HepG2 (cell line): Measurements from ENCODE around the gene CTNNA3. TPM values are rescaled to one million over a fixed set of nuclear protein-coding genes. Genes with fewer than 3 reads are reported as not detected.
A peak's percentile ranks its signal among the peaks of the same experiment; 100 is the strongest.
"Not testable (repeated sequence)": the region's sequence is repeated elsewhere in the genome, so short reads cannot be mapped to it uniquely, and the experiment has no call there.

ENCODE experiments used
- ATAC-seq: fragments of 200-7000 bp; cut with Tn5 transposase; 3 replicates; pipeline ENCODE4 v1.9.1; 2020; ENCODE audit warnings: mild to moderate bottlenecking, moderate library complexity
- BruUV-seq: library from RNA; stranded (reverse); fragments of 400-500 nt; replicated peaks from 2 replicates; lab custom pipeline; 2021; lab: Mats Ljungman, UMichigan
- CTCF ChIA-PET: fragments of 300-600 bp; formaldehyde crosslinking; extraction: SDS; loops from one replicate; lab custom pipeline; 2021; ENCODE audit warnings: low total read pairs, inconsistent platforms, low intra/inter-chr PET ratio; lab: Yijun Ruan, JAX
- POLR2A ChIA-PET: fragments of 350-600 bp; sonication (Branson Sonifier 250); formaldehyde crosslinking; loops from one replicate; lab custom pipeline; 2020; ENCODE audit warnings: antibody characterized with exemption, inconsistent platforms; lab: Yijun Ruan, JAX
- DNase-seq: peaks from one replicate; pipeline ENCODE4 v3.0.0-alpha.2; 2015; ENCODE audit warnings: low spot score
- FAIRE-seq: peaks from 3 replicates; lab custom pipeline; 2011; peaks lifted over from hg19 to GRCh38; lab: Jason Lieb, UNC
- H2AFZ ChIP-seq: one replicate; pipeline ENCODE4 v1.6.1; 2011; ENCODE audit warnings: low read length, inconsistent platforms
- H3K27ac ChIP-seq: fragments of 300-600 bp; 3 replicates; pipeline ENCODE4 v1.8.0; 2011; ENCODE audit warnings: mixed run types, mild to moderate bottlenecking, mixed read lengths, low read length, inconsistent platforms; ENCODE audit not compliant: insufficient read depth; ENCODE audit errors: extremely low read length
- H3K27me3 ChIP-seq, 2 experiments: fragments of 200-600 bp in 1 of 2; 2 replicates in 1 of 2; 3 replicates in 1 of 2; pipeline versions ENCODE4 v1.6.0 to v1.8.0; 2011; ENCODE audit warnings: low read length in 2 of 2, mild to moderate bottlenecking in 2 of 2, moderate library complexity in 2 of 2, inconsistent platforms in 1 of 2; ENCODE audit not compliant: insufficient read depth in 2 of 2, control insufficient read depth in 1 of 2
- H3K36me3 ChIP-seq, 2 experiments: fragments of 200-600 bp in 1 of 2; replicated peaks in 1 of 2; 2 replicates in 1 of 2; 3 replicates in 1 of 2; pipeline versions ENCODE4 v1.5.1 to v1.8.0; 2011; ENCODE audit warnings: low read length in 2 of 2, inconsistent platforms in 1 of 2; ENCODE audit not compliant: insufficient read depth in 2 of 2, control insufficient read depth in 1 of 2
- H3K4me1 ChIP-seq: 2 replicates; pipeline ENCODE4 v1.5.1; 2012; ENCODE audit warnings: low read length, inconsistent platforms; ENCODE audit not compliant: insufficient read depth
- H3K4me2 ChIP-seq: 2 replicates; pipeline ENCODE4 v1.6.0; 2011; ENCODE audit warnings: low read depth, low read length, inconsistent platforms
- H3K4me3 ChIP-seq, 3 experiments: fragments of 200-600 bp in 1 of 3; sonication (generic), shearing (Covaris generic) in 1 of 3; replicated peaks in 1 of 3; 2 replicates each; pipeline ENCODE4 v1.5.1; 2011 to 2016; ENCODE audit warnings: low read length in 3 of 3, inconsistent platforms in 2 of 3, low read depth in 2 of 3, mild to moderate bottlenecking in 2 of 3, control low read depth in 1 of 3, mixed read lengths in 1 of 3; ENCODE audit not compliant: insufficient read depth in 1 of 3
- H3K79me2 ChIP-seq: one replicate; pipeline ENCODE4 v1.6.1; 2011; ENCODE audit warnings: low read length, inconsistent platforms; ENCODE audit not compliant: insufficient read depth
- H3K9ac ChIP-seq: 2 replicates; pipeline ENCODE4 v1.6.0; 2011; ENCODE audit warnings: mild to moderate bottlenecking, low read depth, low read length, inconsistent platforms; ENCODE audit not compliant: insufficient read depth
- H3K9me3 ChIP-seq: 2 replicates; pipeline ENCODE4 v1.5.1; 2012; ENCODE audit warnings: mild to moderate bottlenecking, low read length
- H4K20me1 ChIP-seq: 2 replicates; pipeline ENCODE4 v1.6.0; 2011; ENCODE audit warnings: inconsistent platforms, mild to moderate bottlenecking, low read length, moderate library complexity; ENCODE audit not compliant: insufficient read depth
- FOXA1 ChIP-seq, 2 experiments: fragments of 450-650 bp in 1 of 2; sonication (generic) in 1 of 2; formaldehyde crosslinking in 1 of 2; IDR thresholded peaks; 2 replicates each; pipeline versions ENCODE4 v1.4.0 to v1.6.1; 2016 to 2020; ENCODE audit warnings: missing genetic modification reagents in 1 of 2
- FOXA3 ChIP-seq: IDR thresholded peaks from 2 replicates; pipeline ENCODE4 v1.6.1; 2016; ENCODE audit warnings: missing genetic modification reagents, missing compliant biosample characterization
- FOXK1 ChIP-seq: sonication (generic); formaldehyde crosslinking; IDR thresholded peaks from 2 replicates; pipeline ENCODE4 v1.4.0; 2020; ENCODE audit warnings: low read depth, missing genetic modification reagents, borderline replicate concordance
- HNF4A ChIP-seq: sonication (generic); formaldehyde crosslinking; IDR thresholded peaks from 2 replicates; pipeline ENCODE4 v1.4.0; 2020; ENCODE audit warnings: missing genetic modification reagents
- MATR3 ChIP-seq: sonication (generic); formaldehyde crosslinking; IDR thresholded peaks from 2 replicates; pipeline ENCODE4 v1.4.0; 2020; ENCODE audit warnings: missing genetic modification reagents
- SALL1 ChIP-seq: sonication (generic); formaldehyde crosslinking; IDR thresholded peaks from 2 replicates; pipeline ENCODE4 v1.8.0; 2022; ENCODE audit warnings: mild to moderate bottlenecking, missing genetic modification reagents
- WGBS: methylation state at CpG from one replicate; pipeline ENCODE4 v1.1.6; 2017; ENCODE audit warnings: low lambda C conversion rate; 5-methylcytosine and 5-hydroxymethylcytosine counted together
- in situ Hi-C: cut with HindIII; loops from 2 replicates; pipeline ENCODE4 v1.10.0; 2017; ENCODE audit warnings: low pct_unique_long_range_greater_than_20kb; ENCODE audit not compliant: extremely low pct_ligation_motif_present
- intact Hi-C: fragments of 100-400 bp; cut with micrococcal nuclease; formaldehyde crosslinking; loops from one replicate; pipeline ENCODE4 v1.10.0; 2022; ENCODE audit not compliant: unreplicated experiment
- polyA plus RNA-seq, 8 experiments: library from polyadenylated mRNA; depleted of rRNA in 3 of 8; stranded (reverse) in 7 of 8; unstranded in 1 of 8; fragments of >200 nt; fragmentation: Illumina TruSeq in 4 of 8; extraction: Trizol in 4 of 8; gene quantifications; 2 replicates each; pipeline versions ENCODE4 v1.2.1 to v1.2.3, GENCODE V29; 2011 to 2016; ENCODE audit warnings: low read depth in 4 of 8, missing spikeins in 1 of 8, mixed read lengths in 1 of 8; ENCODE audit not compliant: insufficient read depth in 1 of 8
- total RNA-seq, 5 experiments: library from RNA; depleted of rRNA; stranded (reverse); fragments of >200 nt; fragmentation: Illumina TruSeq; extraction: Trizol; gene quantifications; 2 replicates each; pipeline ENCODE4 v1.2.3, GENCODE V29; 2016; ENCODE audit warnings: low read depth in 1 of 5
- TF ChIP-seq, protein P1 (sequence below): sonication (generic); formaldehyde crosslinking; IDR thresholded peaks from 2 replicates; pipeline ENCODE4 v1.4.0; 2020; ENCODE audit warnings: missing genetic modification reagents, borderline replicate concordance
- TF ChIP-seq, protein P2 (sequence below): sonication (generic); formaldehyde crosslinking; IDR thresholded peaks from 2 replicates; pipeline ENCODE4 v1.5.1; 2020; ENCODE audit warnings: mild to moderate bottlenecking, missing genetic modification reagents, moderate library complexity

The CTNNA3 gene
- total and polyA plus RNA-seq, 2 of the 13 experiments (the other 11 are each of a cell fraction or from before 2014, with no cell fraction given) = not detected

DNA sequence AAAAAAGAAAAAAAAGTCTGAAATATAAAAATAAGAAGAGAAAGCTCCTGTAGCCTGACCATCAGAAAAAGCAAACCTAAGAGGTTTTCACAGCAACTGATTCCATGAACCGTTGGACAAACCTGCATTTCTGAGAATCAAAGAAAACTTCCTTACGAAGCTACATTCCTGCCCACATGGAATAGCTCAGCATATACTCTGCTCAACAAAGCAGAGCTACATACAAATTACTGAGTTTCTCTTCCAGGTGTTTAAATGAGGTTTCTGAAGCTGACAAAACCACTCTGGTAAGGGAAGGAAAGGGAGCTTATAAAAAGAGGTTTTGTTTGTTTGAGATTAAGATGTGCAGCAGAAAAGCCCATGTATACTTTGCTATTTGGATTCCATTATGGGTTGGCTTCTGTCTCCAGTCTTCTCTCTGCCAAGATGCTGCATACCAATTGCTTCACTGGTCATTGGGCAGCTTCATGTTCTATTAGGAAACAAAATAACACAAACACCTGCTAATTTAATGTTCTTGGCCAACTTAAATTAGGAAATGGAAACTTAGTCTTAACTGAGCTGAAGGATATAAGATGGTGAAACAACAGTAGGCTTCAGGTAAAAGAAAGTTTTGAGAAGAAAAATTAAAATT, 456.0 kb downstream of the CTNNA3 start:
- intact Hi-C loops (no loop called here), in situ Hi-C loops (no loop called here)
- ChIA-PET POLR2A (no interaction called here), CTCF (no interaction called here)
- Histone ChIP-seq H3K27ac (no peak overlapping the region), H3K79me2 (no peaks in the 10 kb centered on the region), H3K4me3 (no peak overlapping the region), H3K4me2 (no peak overlapping the region), H3K27me3 (no peaks in the 10 kb centered on the region), H3K36me3 (no peaks in the 10 kb centered on the region), H3K9ac (no peak overlapping the region), H2AFZ (no peak overlapping the region), H3K9me3 (no peaks in the 10 kb centered on the region), H3K4me1 (peaks cover 33% of the 10 kb centered on the region), H4K20me1 (no peaks in the 10 kb centered on the region)
- no peak for TF ChIP-seq MATR3 (CRISPR knock-in tag)
- no peak for ATAC-seq
- no TSS peak for BruUV-seq
- no peak for FAIRE-seq
- DNase-seq = no peak
- 44% methylated on average over 2 of the region's 2 CpGs for WGBS

DNA sequence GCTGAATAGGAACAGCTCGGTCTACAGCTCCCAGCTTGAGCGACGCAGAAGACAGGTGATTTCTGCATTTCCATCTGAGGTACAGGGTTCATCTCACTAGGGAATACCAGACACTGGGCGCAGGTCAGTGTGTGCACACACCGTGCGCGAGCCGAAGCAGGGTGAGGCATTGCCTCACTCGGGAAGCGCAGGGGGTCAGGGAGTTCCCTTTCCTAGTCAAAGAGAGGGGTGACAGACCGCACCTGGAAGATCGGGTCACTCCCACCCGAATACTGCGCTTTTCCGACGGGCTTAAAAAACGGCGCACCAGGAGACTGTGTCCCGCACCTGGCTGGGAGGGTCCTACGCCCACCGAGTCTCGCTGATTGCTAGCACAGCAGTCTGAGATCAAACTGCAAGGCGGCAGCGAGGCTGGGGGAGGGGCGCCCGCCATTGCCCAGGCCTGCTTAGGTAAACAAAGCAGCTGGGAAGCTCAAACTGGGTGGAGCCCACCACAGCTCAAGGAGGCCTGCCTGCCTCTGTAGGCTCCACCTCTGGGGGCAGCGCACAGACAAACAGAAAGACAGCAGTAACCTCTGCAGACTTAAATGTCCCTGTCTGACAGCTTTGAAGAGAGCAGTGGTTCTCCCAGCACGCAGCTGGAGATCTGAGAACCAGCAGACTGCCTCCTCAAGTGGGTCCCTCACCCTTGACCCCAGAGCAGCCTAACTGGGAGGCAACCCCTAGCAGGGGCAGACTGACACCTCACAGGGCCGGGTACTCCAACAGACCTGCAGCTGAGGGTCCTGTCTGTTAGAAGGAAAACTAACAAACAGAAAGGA, 465.1 kb downstream of the CTNNA3 start:
- H3K27ac ChIP-seq; H3K9ac ChIP-seq; BruUV-seq; H4K20me1 ChIP-seq; FAIRE-seq; POLR2A ChIA-PET; H2AFZ ChIP-seq; H3K79me2 ChIP-seq; ATAC-seq; H3K36me3 ChIP-seq; H3K9me3 ChIP-seq; DNase-seq; CTCF ChIA-PET; H3K4me1 ChIP-seq; intact Hi-C loops; in situ Hi-C loops; H3K27me3 ChIP-seq; TF ChIP-seq FOXA1 (IDR thresholded peaks at IDR 0.05): not testable (repeated sequence)
- 60% methylated on average over 17 of the region's 29 CpGs for WGBS
- H3K4me2 ChIP-seq = peak overlapping the region; percentile 51
- H3K4me3 ChIP-seq = peak overlapping the region in 2 of 3 experiments; percentile 28 to 43; a peak in 3 of 6 replicates
- TF ChIP-seq FOXK1 (CRISPR knock-in tag) (0 out of 2 replicates have a peak, but pooled peaks have one; percentile 14), HNF4A (CRISPR knock-in tag) (peak; percentile 53; the same call in 1 of the 2 replicates), FOXA1 (CRISPR knock-in tag; IDR thresholded peaks at IDR 0.05) (peak; percentile 70), FOXA3 (peak; percentile 36; the same call in 1 of the 2 replicates), SALL1 (peak; percentile 45; the same call in 1 of the 2 replicates)
- TF ChIP-seq, protein P1, sequence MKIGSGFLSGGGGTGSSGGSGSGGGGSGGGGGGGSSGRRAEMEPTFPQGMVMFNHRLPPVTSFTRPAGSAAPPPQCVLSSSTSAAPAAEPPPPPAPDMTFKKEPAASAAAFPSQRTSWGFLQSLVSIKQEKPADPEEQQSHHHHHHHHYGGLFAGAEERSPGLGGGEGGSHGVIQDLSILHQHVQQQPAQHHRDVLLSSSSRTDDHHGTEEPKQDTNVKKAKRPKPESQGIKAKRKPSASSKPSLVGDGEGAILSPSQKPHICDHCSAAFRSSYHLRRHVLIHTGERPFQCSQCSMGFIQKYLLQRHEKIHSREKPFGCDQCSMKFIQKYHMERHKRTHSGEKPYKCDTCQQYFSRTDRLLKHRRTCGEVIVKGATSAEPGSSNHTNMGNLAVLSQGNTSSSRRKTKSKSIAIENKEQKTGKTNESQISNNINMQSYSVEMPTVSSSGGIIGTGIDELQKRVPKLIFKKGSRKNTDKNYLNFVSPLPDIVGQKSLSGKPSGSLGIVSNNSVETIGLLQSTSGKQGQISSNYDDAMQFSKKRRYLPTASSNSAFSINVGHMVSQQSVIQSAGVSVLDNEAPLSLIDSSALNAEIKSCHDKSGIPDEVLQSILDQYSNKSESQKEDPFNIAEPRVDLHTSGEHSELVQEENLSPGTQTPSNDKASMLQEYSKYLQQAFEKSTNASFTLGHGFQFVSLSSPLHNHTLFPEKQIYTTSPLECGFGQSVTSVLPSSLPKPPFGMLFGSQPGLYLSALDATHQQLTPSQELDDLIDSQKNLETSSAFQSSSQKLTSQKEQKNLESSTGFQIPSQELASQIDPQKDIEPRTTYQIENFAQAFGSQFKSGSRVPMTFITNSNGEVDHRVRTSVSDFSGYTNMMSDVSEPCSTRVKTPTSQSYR (CRISPR knock-in tag) = peak; percentile 84
- TF ChIP-seq, protein P2, sequence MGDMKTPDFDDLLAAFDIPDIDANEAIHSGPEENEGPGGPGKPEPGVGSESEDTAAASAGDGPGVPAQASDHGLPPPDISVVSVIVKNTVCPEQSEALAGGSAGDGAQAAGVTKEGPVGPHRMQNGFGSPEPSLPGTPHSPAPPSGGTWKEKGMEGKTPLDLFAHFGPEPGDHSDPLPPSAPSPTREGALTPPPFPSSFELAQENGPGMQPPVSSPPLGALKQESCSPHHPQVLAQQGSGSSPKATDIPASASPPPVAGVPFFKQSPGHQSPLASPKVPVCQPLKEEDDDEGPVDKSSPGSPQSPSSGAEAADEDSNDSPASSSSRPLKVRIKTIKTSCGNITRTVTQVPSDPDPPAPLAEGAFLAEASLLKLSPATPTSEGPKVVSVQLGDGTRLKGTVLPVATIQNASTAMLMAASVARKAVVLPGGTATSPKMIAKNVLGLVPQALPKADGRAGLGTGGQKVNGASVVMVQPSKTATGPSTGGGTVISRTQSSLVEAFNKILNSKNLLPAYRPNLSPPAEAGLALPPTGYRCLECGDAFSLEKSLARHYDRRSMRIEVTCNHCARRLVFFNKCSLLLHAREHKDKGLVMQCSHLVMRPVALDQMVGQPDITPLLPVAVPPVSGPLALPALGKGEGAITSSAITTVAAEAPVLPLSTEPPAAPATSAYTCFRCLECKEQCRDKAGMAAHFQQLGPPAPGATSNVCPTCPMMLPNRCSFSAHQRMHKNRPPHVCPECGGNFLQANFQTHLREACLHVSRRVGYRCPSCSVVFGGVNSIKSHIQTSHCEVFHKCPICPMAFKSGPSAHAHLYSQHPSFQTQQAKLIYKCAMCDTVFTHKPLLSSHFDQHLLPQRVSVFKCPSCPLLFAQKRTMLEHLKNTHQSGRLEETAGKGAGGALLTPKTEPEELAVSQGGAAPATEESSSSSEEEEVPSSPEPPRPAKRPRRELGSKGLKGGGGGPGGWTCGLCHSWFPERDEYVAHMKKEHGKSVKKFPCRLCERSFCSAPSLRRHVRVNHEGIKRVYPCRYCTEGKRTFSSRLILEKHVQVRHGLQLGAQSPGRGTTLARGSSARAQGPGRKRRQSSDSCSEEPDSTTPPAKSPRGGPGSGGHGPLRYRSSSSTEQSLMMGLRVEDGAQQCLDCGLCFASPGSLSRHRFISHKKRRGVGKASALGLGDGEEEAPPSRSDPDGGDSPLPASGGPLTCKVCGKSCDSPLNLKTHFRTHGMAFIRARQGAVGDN = peak; percentile 39; the same call in 1 of the 2 replicates
